B cell (primary cell): Measurements from ENCODE around the gene PTPRG. TPM values are rescaled to one million over a fixed set of nuclear protein-coding genes. Genes with fewer than 3 reads are reported as not detected.
"Not testable (repeated sequence)": the region's sequence is repeated elsewhere in the genome, so short reads cannot be mapped to it uniquely, and the experiment has no call there.

ENCODE experiments used
- ATAC-seq: fragments of 200-7000 bp; cut with Tn5 transposase; one replicate; pipeline ENCODE4 v1.10.0; 2021; ENCODE audit warnings: low read depth, mild to moderate bottlenecking, moderate number of reproducible peaks, moderate library complexity
- CTCF ChIA-PET: fragments of 350-600 bp; sonication (Branson Sonifier 250); formaldehyde crosslinking; loops from one replicate; lab custom pipeline; 2021; ENCODE audit warnings: antibody characterized with exemption, inconsistent platforms; lab: Charles Lee
- POLR2A ChIA-PET: fragments of 350-600 bp; sonication (Branson Sonifier 250); formaldehyde crosslinking; loops from one replicate; lab custom pipeline; 2021; ENCODE audit warnings: antibody characterized with exemption; lab: Charles Lee
- DNase-seq: peaks from one replicate; pipeline ENCODE4 v3.0.0; 2013
- H2AFZ ChIP-seq: 2 replicates; pipeline ENCODE4 v1.6.1; 2012; ENCODE audit warnings: mild to moderate bottlenecking, low read depth, low read length; ENCODE audit not compliant: insufficient read depth, poor library complexity, severe bottlenecking
- H3K27ac ChIP-seq, 2 donors: 1 replicate in 1 of 2; 2 replicates in 1 of 2; pipeline ENCODE4 v1.5.1; 2012 to 2013; ENCODE audit warnings: low read length in 2 of 2, mild to moderate bottlenecking in 2 of 2, moderate library complexity in 1 of 2
- H3K27me3 ChIP-seq, 4 experiments: fragments of 200-600 bp in 1 of 4; sonication (generic) in 1 of 4; replicated peaks in 1 of 4; 1 replicate in 2 of 4; 2 replicates in 2 of 4; pipeline versions ENCODE4 v1.6.1 to v1.7.0; 2013 to 2016; ENCODE audit warnings: low read length in 3 of 4, mild to moderate bottlenecking in 2 of 4, mixed read lengths in 1 of 4, moderate library complexity in 1 of 4; ENCODE audit not compliant: insufficient read depth in 4 of 4, control insufficient read depth in 3 of 4; ENCODE audit errors: control extremely low read depth in 1 of 4
- H3K36me3 ChIP-seq, 2 experiments: replicated peaks in 1 of 2; 1 replicate in 1 of 2; 2 replicates in 1 of 2; pipeline versions ENCODE4 v1.6.1 to v1.7.1; 2013; ENCODE audit warnings: low read length in 1 of 2; ENCODE audit not compliant: insufficient read depth in 2 of 2, control insufficient read depth in 1 of 2; ENCODE audit errors: control extremely low read depth in 1 of 2, extremely low read depth in 1 of 2
- H3K4me1 ChIP-seq, 2 donors: fragments of 200-600 bp in 1 of 2; sonication (generic) in 1 of 2; 1 replicate in 1 of 2; 2 replicates in 1 of 2; pipeline versions ENCODE4 v1.5.1 to v1.6.1; 2013 to 2017; ENCODE audit warnings: low read length in 2 of 2; ENCODE audit not compliant: control insufficient read depth in 2 of 2, insufficient read depth in 2 of 2
- H3K4me2 ChIP-seq: replicated peaks from 2 replicates; pipeline ENCODE3; 2012; ENCODE audit warnings: mild to moderate bottlenecking, low read depth, low read length; ENCODE audit not compliant: poor library complexity, severe bottlenecking
- H3K4me3 ChIP-seq, 5 experiments: fragments of 200-600 bp in 1 of 5; sonication (generic) in 1 of 5; 1 replicate in 3 of 5; 2 replicates in 2 of 5; pipeline versions ENCODE4 v1.5.1 to v1.7.0; 2011 to 2016; ENCODE audit warnings: low read length in 4 of 5, mild to moderate bottlenecking in 4 of 5, low read depth in 2 of 5, control low read depth in 1 of 5, moderate library complexity in 1 of 5; ENCODE audit not compliant: insufficient read depth in 1 of 5; ENCODE audit errors: control extremely low read depth in 1 of 5, extremely low read depth in 1 of 5
- H3K79me2 ChIP-seq: fragments of 200-600 bp; sonication (generic); one replicate; pipeline ENCODE4 v1.6.0; 2016; ENCODE audit warnings: low read length; ENCODE audit not compliant: control insufficient read depth, insufficient read depth
- H3K9ac ChIP-seq: fragments of 200-600 bp; sonication (generic); 2 replicates; pipeline ENCODE4 v1.6.1; 2017; ENCODE audit warnings: mild to moderate bottlenecking, low read length, moderate library complexity
- H3K9me3 ChIP-seq, 3 donors: one replicate each; pipeline versions ENCODE4 v1.6.1 to v1.7.1; 2013; ENCODE audit warnings: low read length in 2 of 3; ENCODE audit not compliant: control insufficient read depth in 2 of 3, insufficient read depth in 1 of 3; ENCODE audit errors: control extremely low read depth in 1 of 3
- H4K20me1 ChIP-seq: 2 replicates; pipeline ENCODE4 v1.6.0; 2012; ENCODE audit warnings: mild to moderate bottlenecking, low read length; ENCODE audit not compliant: insufficient read depth, control insufficient read depth, poor library complexity, severe bottlenecking
- H3K27ac Mint-ChIP-seq: one replicate; pipeline ENCODE4 v1.8.0; 2021; ENCODE audit warnings: mixed read lengths
- H3K27me3 Mint-ChIP-seq: one replicate; pipeline ENCODE4 v1.8.0; 2021; ENCODE audit warnings: mixed read lengths
- H3K4me1 Mint-ChIP-seq: one replicate; pipeline ENCODE4 v1.8.0; 2021; ENCODE audit warnings: mixed read lengths
- H3K4me3 Mint-ChIP-seq: one replicate; pipeline ENCODE4 v1.8.0; 2021; ENCODE audit warnings: mixed read lengths
- H3K9me3 Mint-ChIP-seq: one replicate; pipeline ENCODE4 v1.8.0; 2022; ENCODE audit warnings: mixed read lengths; ENCODE audit not compliant: insufficient read depth
- EZH2 ChIP-seq: IDR thresholded peaks from 2 replicates; pipeline ENCODE4 v1.6.1; 2012; ENCODE audit warnings: borderline replicate concordance, low read depth, mild to moderate bottlenecking, moderate library complexity, low read length; ENCODE audit not compliant: insufficient read depth, poor library complexity, severe bottlenecking
- WGBS: methylation state at CpG from one replicate; pipeline ENCODE4 v1.1.5; 2013; ENCODE audit warnings: missing lambda C conversion rate; ENCODE audit not compliant: insufficient coverage; 5-methylcytosine and 5-hydroxymethylcytosine counted together
- intact Hi-C: fragments of 100-400 bp; cut with micrococcal nuclease; formaldehyde crosslinking; loops from one replicate; pipeline ENCODE4 v1.10.0; 2022
- polyA plus RNA-seq: library from polyadenylated mRNA; depleted of rRNA; stranded (reverse); fragments of >200 nt; gene quantifications from 2 replicates; pipeline ENCODE4 v1.2.3, GENCODE V29; 2012
- total RNA-seq, 2 donors: library from RNA; stranded (reverse); fragments of 120-200 nt in 1 of 2; gene quantifications; 1 replicate in 1 of 2; 2 replicates in 1 of 2; pipeline versions ENCODE4 v1.2.3 to v1.2.4, GENCODE V29; 2013 to 2022
- TF ChIP-seq, protein P1 (sequence below): fragments of 200-600 bp; IDR thresholded peaks from one replicate; pipeline ENCODE4 v1.8.0; 2022; ENCODE audit warnings: antibody characterized with exemption, mild to moderate bottlenecking

PTPRG gene
- total and polyA plus RNA-seq, 2 donors (not counting 1 experiment from before 2014, with no cell fraction given): 0.12 to 1.3 TPM

- Mint-ChIP-seq H3K27me3 (no peaks in the 10 kb centered on the region), H3K27ac (no peak overlapping the region), H3K9me3 (no peaks in the 10 kb centered on the region), H3K4me1 (no peaks in the 10 kb centered on the region), H3K4me3 (no peak overlapping the region)
- Histone ChIP-seq H3K27ac (no peak overlapping the region), H3K79me2 (no peaks in the 10 kb centered on the region), H3K27me3 (no peaks in the 10 kb centered on the region), H3K4me1 (no peaks in the 10 kb centered on the region), H3K4me3 (no peak overlapping the region), H2AFZ (no peak overlapping the region), H4K20me1 (no peaks in the 10 kb centered on the region), H3K9ac (no peak overlapping the region), H3K9me3 (no peaks in the 10 kb centered on the region), H3K4me2 (no peak overlapping the region), H3K36me3 (no peaks in the 10 kb centered on the region)
- TF ChIP-seq, protein P1, sequence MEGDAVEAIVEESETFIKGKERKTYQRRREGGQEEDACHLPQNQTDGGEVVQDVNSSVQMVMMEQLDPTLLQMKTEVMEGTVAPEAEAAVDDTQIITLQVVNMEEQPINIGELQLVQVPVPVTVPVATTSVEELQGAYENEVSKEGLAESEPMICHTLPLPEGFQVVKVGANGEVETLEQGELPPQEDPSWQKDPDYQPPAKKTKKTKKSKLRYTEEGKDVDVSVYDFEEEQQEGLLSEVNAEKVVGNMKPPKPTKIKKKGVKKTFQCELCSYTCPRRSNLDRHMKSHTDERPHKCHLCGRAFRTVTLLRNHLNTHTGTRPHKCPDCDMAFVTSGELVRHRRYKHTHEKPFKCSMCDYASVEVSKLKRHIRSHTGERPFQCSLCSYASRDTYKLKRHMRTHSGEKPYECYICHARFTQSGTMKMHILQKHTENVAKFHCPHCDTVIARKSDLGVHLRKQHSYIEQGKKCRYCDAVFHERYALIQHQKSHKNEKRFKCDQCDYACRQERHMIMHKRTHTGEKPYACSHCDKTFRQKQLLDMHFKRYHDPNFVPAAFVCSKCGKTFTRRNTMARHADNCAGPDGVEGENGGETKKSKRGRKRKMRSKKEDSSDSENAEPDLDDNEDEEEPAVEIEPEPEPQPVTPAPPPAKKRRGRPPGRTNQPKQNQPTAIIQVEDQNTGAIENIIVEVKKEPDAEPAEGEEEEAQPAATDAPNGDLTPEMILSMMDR: no peak
- no peak for TF ChIP-seq EZH2
- ATAC-seq (no peak), DNase-seq (no peak)
- CTCF ChIA-PET: no interaction called here
- 94% methylated on average over 2 of the region's 9 CpGs for WGBS
- intact Hi-C loops: no loop called here
- POLR2A ChIA-PET: no interaction called here
Observed at GRCh38 chr3:62036726-62037125, 475.4 kb downstream of the PTPRG start.

- H3K4me1 ChIP-seq, H2AFZ ChIP-seq, ATAC-seq, H3K9ac ChIP-seq, H3K4me3 Mint-ChIP-seq, intact Hi-C loops, H3K36me3 ChIP-seq, H3K27ac ChIP-seq, H3K4me3 ChIP-seq, CTCF ChIA-PET, H3K9me3 Mint-ChIP-seq, H3K4me2 ChIP-seq, POLR2A ChIA-PET, H4K20me1 ChIP-seq, H3K27me3 ChIP-seq, H3K27me3 Mint-ChIP-seq, H3K27ac Mint-ChIP-seq, H3K9me3 ChIP-seq, H3K79me2 ChIP-seq, H3K4me1 Mint-ChIP-seq, DNase-seq: not testable (repeated sequence)
- 100% methylated on average over 2 of the region's 4 CpGs for WGBS
Observed at GRCh38 chr3:62038798-62039197, 477.4 kb downstream of the PTPRG start.
